GM19468 (cell line): ENCODE measurements around the gene MAP4K1.
"Not testable (repeated sequence)": the region's sequence is repeated elsewhere in the genome, so short reads cannot be mapped to it uniquely, and the experiment has no call there.

Experiments used
- ATAC-seq: cut with Tn5 transposase; IDR thresholded peaks from one replicate; pipeline ENCODE4 v1.9.1; 2021; ENCODE audit warnings: mild to moderate bottlenecking, moderate library complexity, moderate number of reproducible peaks; ENCODE audit not compliant: unreplicated experiment; ENCODE audit errors: extremely low read depth

The MAP4K1 gene

DNA sequence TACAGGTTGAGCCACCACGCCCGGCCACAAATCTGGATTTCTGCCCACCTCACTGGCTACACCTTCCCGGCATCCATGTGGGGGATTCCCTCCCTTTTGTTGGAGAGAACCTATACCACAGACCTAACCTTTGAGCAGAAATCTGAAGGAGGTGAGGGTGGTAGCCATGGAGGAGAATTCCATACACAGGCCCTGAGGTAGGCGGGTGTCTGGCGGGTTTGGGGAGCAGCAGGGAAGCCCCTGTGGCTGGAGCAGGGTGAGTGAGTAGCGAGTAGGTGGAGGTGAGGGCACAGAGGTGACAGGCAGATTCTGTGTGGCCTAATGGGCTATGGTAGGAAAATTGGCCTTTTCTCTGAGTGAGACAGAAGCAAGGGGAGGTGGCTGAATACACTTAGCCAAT, 11.8 kb upstream of the MAP4K1 start:
- ATAC-seq = no peak

DNA sequence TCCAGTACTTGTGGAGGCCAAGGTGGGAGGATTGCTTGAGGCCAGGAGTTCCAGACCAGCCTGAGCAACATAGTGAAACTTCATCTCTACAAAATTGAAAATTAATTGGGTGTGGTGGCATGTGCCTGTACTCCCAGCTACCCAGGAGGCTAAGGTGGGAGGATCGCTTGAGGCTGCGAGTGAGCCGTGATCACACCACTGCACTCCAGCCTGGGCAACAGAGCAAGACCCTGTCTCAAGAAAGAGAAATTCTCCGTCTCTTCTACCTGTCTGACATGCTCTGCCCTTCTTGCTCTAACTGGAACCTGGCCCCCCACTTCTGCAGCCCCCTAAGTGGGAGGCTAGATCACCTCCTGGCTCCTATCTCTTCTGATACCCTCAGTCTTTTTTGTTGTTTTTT, 8.6 kb upstream of the MAP4K1 start:
- no peak for ATAC-seq

DNA sequence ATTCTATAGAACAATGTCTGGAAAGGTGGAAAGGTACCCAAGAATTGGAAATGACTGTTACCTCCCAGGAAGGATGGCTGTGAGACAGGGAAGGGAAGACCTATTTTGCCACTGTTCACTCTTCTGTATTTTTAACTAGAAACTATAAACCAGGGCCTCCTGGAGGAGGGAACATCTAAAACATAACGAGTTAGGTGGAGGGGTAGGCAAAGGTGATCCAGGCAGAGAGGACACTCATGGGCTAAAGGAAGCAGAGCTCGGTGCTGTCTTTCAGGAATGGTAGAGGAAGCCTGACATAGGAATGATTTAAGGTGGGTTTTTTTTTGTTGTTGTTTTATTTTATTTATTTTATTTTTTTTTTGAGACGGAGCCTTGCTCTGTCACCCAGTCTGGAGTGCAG, 7.1 kb upstream of the MAP4K1 start:
- no peak for ATAC-seq

DNA sequence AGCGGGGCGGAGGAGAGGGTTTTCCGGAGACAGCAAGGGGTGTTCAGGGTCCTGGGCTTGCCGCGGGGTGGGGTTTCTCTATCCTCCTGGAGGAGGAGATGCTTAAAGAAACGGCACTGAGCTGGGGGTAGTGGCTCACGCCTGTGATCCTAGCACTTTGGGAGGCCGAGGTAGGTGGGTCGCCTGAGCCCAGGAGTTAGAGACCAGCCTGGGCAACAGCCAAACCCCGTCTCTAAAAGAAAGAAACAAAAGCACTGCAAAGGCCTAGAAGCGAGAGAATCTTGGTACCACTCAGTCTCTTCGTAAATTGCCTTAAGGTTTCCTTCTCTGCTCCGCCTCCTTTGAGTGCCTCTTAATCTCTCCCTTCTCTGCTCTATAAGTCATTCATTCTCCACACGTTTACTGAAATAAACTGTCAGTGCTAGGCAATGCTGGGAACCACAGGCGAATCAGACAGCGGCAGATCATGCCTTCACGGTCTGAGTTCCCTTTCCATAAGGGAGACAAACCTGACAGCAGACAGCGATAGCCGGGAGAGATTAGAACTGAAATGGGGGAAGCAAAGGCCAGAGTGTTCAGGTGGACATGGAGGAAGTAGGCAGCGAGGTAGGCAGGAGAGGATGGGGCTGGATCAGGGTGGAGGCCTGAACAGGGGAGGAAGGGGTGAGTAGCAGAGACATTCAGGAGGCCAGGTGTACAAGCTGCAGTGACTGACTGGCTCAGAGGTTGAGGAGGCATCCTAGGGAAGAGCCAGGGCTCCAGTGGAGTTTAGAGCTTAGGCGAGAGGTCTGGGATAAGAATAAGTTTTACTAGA, 1.8 kb upstream of the MAP4K1 start:
- ATAC-seq = no peak

DNA sequence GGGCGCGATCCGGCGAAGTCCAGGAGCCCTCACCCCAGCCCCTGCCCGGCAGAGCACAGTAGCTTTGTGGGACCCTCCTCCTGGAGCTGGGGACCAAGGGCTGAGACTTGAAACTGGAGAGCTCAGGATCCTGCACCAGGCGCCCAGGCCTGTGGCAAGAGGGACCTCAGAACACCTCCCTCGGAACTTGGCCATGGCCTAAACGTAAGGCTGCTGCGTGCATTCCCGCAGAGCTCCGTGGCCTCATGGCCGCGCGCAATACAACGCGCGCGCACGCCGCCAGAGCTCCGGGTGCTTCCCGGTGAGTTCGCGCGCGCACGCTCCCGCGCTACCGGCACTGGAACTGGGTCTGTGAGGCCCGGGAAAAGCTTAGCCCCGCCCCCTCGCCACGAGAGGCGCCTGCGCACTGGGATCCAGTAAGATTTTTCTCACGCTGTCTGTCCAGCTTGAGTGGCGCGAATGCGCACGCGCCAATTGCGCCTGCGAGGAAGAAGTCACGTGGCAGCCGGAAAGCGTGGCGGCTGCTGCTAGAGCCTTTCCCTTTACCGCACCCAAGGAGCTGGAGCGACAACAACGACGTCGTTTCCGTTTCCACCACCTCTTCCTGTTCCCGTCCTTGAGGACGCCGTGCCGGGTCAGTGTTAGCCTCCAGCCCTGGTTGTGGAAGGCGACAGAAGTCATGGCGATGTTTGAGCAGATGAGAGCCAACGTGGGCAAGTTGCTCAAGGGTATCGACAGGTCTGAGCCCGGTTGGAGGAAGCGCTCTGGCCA, 1.0 kb upstream of the MAP4K1 start, which contains the start of gene EIF3K:
EIF3K (plus strand) TSS at position 599 of the 771 bp plus-strand sequence; CDS start at position 680, 81 bp downstream.
- ATAC-seq = peak; percentile 58

DNA sequence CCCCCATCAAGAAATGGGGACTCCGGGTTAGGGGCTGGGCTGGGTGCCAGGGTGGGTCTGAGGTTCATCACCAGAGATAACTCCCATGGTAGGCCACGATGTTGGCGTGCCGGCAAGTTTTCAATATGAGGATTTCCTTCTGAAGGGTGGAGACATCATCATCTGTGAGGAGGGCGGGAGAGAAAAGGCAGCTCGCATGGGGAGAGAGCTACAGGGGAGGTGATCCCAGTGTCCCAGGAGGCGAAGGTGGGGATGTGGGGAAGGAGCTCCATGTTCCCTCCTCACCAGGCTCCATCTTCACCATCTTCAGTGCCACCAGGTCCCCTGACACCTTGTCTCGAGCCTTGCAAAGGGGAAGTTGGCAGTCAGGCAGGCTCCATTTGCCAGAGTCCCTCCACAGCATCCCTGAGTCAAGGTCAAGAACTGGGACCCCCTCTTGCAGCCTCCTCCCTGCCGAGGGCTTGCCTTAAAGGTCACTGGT, 430 bp downstream of the MAP4K1 start:
- ATAC-seq = no peak

DNA sequence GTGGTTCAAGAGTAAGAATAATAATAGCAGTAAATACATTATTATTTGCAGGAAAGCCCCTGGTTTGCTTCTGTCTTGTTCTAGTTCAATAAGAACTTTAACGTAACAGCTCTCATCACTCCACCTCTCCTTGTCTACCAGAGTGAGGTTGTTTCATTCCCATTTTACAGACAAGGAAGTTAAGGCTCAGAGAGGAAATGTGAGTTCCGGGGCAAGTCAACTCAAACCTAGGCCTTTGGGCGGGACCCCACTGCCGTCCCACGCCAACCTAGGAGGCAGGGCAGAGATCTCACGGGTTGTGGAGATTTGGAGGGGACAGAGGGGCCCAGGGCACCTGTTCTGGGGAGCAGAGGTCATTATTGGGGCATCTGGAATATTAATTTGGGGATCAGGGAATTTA, 1.5 kb downstream of the MAP4K1 start:
- no peak for ATAC-seq

DNA sequence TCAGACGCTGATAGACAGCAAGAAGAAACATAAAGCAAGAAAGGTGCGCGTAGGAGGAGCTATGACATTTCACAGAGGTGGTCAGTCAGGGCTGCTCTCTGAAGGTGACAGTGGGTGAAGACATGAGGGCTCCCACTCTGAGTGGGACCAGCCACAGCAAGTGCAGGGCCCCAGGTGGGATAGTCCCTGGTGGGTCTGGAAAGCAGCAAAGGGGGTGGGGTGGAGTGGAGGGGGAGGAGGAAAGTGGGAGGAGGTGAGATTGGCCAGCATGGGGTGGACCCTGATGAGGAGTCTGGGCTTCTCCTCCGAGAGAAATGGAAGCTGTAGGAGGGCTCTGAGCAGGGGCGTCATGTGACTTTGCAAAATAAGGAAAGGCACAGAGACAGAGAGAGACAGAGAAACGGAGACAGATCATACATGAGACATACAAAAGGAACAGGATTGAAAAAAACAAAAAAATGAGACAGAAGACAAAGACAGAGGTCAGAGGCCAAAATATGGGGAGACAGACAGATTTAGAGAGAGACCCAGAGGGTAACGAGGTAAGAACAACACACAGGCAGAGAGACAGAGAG, 2.7 kb downstream of the MAP4K1 start:
- ATAC-seq = no peak

DNA sequence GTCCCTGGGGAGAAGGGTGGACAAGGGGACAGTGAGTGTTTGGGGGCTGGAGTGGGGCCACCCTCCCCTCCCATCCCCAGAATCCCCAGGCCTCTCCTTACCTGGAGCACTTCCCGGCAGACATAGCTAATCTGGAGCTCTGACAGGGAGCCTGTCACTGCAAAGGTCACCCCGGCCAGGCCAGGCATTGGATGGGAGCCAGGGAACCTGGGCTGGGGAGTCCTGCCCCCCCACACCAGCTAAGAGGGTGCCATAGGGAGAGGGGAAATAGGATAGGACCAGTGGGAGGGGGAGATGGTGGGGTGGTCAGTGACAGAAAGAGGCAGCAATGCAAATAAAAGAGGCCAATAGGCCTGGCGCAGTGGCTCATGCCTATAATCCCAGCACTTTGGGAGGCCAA, 3.5 kb downstream of the MAP4K1 start:
- ATAC-seq = no peak

DNA sequence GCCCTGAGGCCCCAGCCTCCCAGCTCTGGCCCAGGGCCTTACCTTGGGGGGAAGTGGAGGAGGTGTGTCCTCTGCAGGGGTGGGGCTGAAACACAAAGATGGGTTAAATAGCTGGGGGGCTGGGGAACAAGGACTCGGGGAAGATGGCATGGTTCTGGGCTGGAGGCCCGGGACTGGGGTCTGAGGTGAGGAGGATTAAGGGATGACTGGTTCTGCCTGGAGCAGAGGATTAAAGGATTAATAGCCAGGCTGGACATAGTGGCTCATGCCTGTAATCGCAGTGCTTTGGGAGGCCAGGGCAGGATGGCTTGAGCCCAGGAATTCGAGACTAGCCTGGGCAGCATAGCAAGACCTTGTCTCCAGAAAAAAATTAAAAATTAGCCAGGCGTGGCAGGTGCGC, 11.6 kb downstream of the MAP4K1 start:
- no peak for ATAC-seq

DNA sequence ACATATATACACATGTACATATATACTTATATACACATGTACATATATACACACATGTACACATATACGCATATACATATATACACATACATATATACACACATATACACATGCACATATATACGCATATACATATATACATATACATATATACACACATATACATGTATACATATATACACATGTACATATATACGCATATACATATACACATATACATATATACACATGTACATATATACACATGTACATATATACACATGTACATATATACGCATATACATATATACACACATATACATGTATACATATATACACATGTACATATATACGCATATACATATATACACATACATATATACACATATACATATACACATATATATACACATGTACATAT, 14.9 kb downstream of the MAP4K1 start:
- ATAC-seq = not testable (repeated sequence)

DNA sequence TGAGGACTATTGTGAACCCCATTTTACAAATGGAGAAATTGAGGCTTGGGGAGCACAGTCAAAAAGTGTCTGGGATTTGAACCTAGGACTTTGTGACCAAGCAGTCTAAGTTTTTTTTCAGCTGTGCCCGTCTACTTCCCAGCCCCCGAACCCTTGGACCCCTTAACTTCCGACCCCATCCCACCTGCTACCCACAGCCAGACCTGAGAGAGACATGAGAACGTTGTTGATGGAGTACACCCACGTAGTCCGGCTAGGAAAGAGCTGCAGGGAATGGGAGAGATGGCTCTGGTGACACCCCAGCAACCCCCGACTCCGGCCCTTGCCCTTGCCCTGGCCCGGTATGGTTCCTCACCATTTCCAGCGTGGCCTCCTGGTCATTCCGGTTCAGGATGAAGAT, 18.0 kb downstream of the MAP4K1 start:
- ATAC-seq = no peak

DNA sequence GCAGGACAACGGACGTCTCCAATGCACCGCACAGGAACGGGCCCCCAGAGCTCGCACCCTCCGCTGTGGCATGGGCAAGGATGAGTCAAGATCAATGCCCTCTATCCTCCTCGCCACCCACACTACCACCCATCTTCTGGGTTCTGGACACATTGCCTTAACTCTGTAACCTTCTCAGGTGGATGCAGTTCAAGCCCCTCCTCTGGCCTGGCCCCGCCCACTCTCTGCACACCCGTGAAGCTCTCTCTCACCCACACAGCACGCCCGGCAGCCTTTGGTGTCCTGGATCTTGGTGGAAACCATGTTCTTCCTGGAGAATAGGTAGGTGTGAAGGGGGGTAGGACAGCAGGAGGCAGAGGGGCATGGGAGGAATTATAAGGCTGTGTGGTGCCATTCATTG, 20.7 kb downstream of the MAP4K1 start:
- no peak for ATAC-seq

DNA sequence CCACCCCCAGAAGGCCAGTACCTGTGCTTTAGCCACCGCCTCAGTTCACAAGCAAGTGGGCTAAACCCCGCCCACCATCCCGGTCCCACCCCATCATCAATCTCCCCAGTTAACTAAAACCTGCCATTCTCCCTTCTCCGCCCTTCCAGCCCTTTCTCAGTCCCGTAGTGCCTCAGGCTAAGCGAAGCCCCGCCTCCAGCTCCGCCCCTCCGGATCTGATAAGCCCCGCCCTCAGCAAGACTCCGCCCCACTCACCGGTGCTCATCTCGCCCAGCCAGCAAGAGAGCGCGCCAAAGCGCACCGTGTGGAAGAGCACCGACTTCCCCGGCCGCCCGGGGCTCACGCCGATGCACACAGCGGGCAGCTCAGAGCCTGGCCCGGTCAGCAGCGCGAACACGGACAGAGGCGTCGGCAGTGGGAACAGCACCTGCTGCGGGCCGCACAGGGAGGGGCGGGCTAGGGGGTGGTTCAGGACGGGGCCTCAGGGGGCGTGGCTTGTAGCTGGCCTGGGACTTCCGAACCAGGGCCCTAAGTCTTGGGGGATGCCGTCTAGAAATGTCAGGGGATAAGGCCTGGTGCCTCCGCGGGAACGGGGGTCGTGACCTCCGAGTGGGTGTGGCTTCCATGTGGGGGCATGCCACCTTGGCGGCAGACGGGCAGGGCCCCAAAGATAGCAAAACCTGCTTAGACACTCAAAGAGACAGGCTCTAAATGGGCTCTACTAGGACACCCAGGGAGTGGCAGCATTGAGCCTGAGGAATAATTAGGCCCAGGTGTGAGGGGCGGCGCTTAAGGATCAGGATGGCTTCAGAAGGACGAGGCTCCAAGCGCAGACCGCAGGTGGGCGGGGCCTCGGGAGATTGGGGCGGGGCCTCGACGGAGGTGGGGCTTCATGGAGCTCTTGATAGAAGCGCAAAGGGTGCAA, 21.4 kb downstream of the MAP4K1 start:
- ATAC-seq = no peak

DNA sequence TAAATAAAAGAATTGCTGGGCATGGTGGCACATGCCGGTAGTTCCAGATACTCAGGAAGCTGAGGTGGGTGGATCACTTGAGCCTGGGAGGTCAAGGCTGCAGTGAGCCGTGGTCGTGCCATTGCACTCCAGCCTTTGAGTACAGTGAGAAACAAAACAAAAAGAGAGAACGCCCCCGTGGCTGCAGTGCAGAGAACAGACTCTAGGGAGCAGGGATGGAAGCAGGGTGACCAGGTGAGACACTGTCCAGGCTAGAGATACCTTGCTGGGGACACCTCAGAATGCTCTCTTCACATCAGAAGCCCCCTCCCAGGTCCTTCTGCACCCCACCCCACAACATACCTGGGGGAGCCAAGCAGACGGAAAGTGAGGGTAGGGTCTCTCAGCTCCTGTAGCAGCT, 24.8 kb downstream of the MAP4K1 start:
- no peak for ATAC-seq

DNA sequence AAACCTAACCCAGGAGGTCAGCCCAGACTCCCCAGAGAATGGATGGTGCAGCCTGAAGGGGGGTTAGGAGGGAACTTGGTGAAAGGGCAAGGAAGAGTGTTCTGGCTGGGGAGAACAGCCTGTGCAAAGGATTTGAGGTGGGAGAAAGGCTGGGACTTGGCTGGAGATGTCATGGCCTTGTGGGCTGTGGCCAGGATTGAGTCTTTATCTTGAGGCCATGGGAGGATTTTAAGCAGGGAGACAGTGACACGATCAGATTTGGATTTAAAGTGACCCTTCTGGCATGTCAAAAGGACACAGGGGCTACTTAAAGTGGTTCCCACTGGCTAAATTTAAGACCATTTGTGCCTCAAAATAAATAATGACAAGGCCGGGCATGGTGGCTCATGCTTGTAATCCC, 29.7 kb downstream of the MAP4K1 start:
- no peak for ATAC-seq

DNA sequence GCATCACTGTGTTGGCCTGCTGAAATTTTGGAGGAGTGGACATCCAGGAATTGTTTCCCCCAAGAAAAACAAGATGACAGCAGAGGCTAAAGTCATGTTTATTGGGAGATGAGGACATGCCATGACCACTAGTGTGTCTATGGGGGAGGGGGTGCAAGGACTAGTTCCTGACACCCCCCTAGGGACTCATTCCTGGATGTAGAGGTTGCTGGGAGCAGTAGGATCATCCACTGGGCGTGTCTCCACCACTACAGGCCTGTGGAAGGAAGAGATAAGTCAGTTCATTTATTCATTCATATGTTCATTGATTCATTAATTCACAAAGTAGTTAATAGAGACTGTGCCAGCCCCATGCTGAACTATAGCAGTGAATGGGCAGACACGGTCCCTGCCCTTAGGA, 30.2 kb downstream of the MAP4K1 start:
- no peak for ATAC-seq

DNA sequence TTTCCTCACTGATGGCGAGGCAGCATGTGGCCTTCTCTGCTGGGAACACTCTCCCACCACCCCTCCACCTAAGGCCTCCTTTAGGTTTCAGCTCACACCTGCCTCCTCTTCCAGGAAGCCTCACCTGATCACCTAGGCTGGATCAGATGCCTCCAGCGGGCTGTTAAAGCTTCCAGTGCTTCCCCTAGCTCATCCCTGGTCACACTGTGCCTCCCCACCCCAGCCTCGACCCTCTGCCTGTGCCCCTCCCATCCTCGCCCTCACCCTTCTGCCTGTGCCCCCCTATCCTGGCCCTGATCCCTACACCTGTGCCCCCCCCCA, 33.8 kb downstream of the MAP4K1 start:
- no peak for ATAC-seq

DNA sequence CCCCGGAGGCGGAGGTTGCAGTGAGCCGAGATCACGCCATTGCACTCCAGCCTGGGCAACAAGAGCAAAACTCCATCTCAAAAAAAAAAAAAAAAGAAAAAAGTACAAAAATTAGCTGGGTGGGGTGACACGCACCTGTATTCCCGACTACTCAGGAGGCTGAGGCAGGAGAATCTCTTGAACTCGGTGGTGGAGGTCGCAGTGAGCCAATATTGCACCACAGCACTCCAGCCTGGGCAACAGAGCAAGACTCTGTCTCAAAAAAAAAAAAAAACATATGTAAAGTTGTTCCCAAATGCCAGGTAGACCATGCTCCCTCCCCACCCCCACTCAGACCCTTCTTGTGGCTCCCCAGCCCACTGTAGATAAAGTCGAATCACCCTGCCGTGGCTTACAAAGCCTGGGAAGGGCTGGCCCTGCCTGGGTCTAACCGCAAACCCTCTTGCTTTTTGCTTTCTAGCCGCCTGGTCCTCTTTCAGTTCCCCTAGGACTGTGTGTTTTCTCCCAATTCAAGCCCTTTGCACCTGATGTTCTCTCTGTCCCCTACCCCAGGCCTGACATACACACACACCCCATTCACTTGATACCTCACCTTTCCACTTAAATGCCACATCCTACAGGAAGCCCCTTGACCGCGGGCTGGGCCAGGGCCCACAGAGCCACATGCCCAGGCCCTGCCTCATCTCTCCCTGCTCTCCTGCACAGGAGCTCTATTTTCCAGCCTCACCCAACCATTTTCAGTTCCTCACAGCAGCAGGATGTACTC, 34.4 kb downstream of the MAP4K1 start:
- no peak for ATAC-seq
